A549 treated with RU486 at 1 μM for 4 hours (cell line): ENCODE data around the gene REPS1. TPM values are rescaled to one million over a fixed set of nuclear protein-coding genes. Genes with fewer than 3 reads are reported as not detected.

Source experiments
- total RNA-seq: library from RNA; stranded (reverse); fragments of 200-300 nt; extraction: Qiagen RNA extraction; gene quantifications from 5 replicates; pipeline ENCODE4 v1.2.3, GENCODE V29; 2022; ENCODE audit warnings: low read depth

The REPS1 gene
- 17.8 to 23.2 TPM (median 21.3 TPM) in 5 replicates for total RNA-seq

GRCh38 chr6:138987643-138988468, at the start of gene REPS1:
REPS1 (minus strand) TSS chr6:138988253; CDS start chr6:138987682, 571 bp downstream.

GRCh38 chr6:139028658-139029469, 40.8 kb upstream of the REPS1 start, which contains the start of gene ABRACL:
ABRACL (plus strand) TSS chr6:139028745; CDS start chr6:139034161, 5,416 bp downstream.

Other genes starting within 250 kb of the REPS1 start
- gene CCDC28A, start 214.5 kb downstream of the REPS1 start, total RNA-seq: 9.3 to 13.4 TPM (median 12.3 TPM) in 5 replicates
- not detected in 5 replicates for gene ECT2L, start 192.2 kb downstream of the REPS1 start, total RNA-seq
- 44.7 to 66.2 TPM (median 49.0 TPM) in 5 replicates for gene ABRACL, start 40.5 kb upstream of the REPS1 start, total RNA-seq
- gene HECA, start 146.8 kb upstream of the REPS1 start, total RNA-seq: 0.48 to 2.2 TPM (median 2.0 TPM) in 5 replicates